Ovary (tissue), 9 donors: ENCODE data around the gene HLA-DPB1. TPM values are rescaled to one million over a fixed set of nuclear protein-coding genes. Genes with fewer than 3 reads are reported as not detected.
A peak's percentile ranks its signal among the peaks of the same experiment; 100 is the strongest.

Source experiments
- DNase-seq, 5 donors: peaks; one replicate each; pipeline ENCODE4 v3.0.0-alpha.2; 2019 to 2020
- H3K27ac ChIP-seq, 2 donors: fragments of 200-600 bp; one replicate each; pipeline versions ENCODE4 v1.5.1 to v1.8.0; 2019 to 2022
- H3K27me3 ChIP-seq: fragments of 200-600 bp; one replicate; pipeline ENCODE4 v1.8.0; 2022
- H3K36me3 ChIP-seq: fragments of 200-600 bp; sonication (generic); one replicate; pipeline ENCODE4 v1.5.1; 2019
- H3K4me1 ChIP-seq: one replicate; pipeline ENCODE4 v1.8.1; 2013; ENCODE audit warnings: mild to moderate bottlenecking, moderate library complexity; ENCODE audit not compliant: insufficient read depth
- H3K4me3 ChIP-seq: fragments of 200-600 bp; sonication (generic); one replicate; pipeline ENCODE4 v1.5.1; 2017
- H3K9me3 ChIP-seq, 2 donors: fragments of 200-600 bp in 1 of 2; sonication (generic) in 1 of 2; one replicate each; pipeline versions ENCODE4 v1.5.1 to v1.8.1; 2013 to 2019; ENCODE audit warnings: mild to moderate bottlenecking in 1 of 2, moderate library complexity in 1 of 2
- CTCF ChIP-seq, 3 donors: fragments of 450-650 bp in 2 of 3; fragments of 200-600 bp in 1 of 3; IDR thresholded peaks; one replicate each; pipeline versions ENCODE4 v1.5.1 to v1.8.0; 2016 to 2022; ENCODE audit warnings: antibody characterized with exemption in 3 of 3, mild to moderate bottlenecking in 1 of 3
- EP300 ChIP-seq: sonication (generic); formaldehyde crosslinking; IDR thresholded peaks from one replicate; pipeline ENCODE4 v1.6.1; 2017; ENCODE audit warnings: antibody characterized with exemption
- POLR2A ChIP-seq: fragments of 450-650 bp; IDR thresholded peaks from one replicate; pipeline ENCODE4 v1.6.1; 2017; ENCODE audit warnings: antibody characterized with exemption, mild to moderate bottlenecking, moderate library complexity
- WGBS, 3 donors: extraction: QIAGEN DNeasy Blood & Tissue Kit in 1 of 3; methylation state at CpG; one replicate each; pipeline versions ENCODE4 v1.1.5 to v1.1.7; 2013 to 2017; 5-methylcytosine and 5-hydroxymethylcytosine counted together
- intact Hi-C, 4 donors: fragments of 100-400 bp; cut with DNase I; formaldehyde crosslinking; loops; one replicate each; pipeline versions ENCODE4 v1.11.0 to v1.15.1; 2022 to 2023
- polyA plus RNA-seq, 2 donors: library from polyadenylated mRNA; stranded (reverse); fragments of 200-250 nt in 1 of 2; fragments of 350-450 nt in 1 of 2; fragmentation: Illumina TruSeq in 1 of 2; extraction: RNeasy Lipid Tissue Mini Kit (QIAGEN cat#74804) in 1 of 2; gene quantifications; one replicate each; pipeline ENCODE4 v1.2.3, GENCODE V29; 2013 to 2014
- total RNA-seq, 7 donors: library from RNA; depleted of rRNA in 2 of 7; stranded (reverse); fragments of >200 nt in 2 of 7; fragmentation: NEBNext Ultra II Directional in 3 of 7; extraction: Animal tissue kit (Norgen Biotek cat#: 25700) in 3 of 7; gene quantifications; one replicate each; pipeline versions ENCODE4 v1.1.0 to v1.2.4, GENCODE V29; 2016 to 2023
- donor health status: DM: no; HTN: no; CAD: no; lungs with moderate emphysema.
- donor health status: DM: no; HTN: no; CAD: no.
- donor health status: Bipolar disorder and iron deficiency.
- donor health status: DM: yes; HTN: yes; CAD: no.
- donor health status: DM: no; HTN: no; CAD: no.
- donor health status: DM: yes; HTN: yes; CAD: no.

Gene HLA-DPB1
- total and polyA plus RNA-seq, 9 donors, result 19.4 to 120 (median 44.7) TPM

DNA sequence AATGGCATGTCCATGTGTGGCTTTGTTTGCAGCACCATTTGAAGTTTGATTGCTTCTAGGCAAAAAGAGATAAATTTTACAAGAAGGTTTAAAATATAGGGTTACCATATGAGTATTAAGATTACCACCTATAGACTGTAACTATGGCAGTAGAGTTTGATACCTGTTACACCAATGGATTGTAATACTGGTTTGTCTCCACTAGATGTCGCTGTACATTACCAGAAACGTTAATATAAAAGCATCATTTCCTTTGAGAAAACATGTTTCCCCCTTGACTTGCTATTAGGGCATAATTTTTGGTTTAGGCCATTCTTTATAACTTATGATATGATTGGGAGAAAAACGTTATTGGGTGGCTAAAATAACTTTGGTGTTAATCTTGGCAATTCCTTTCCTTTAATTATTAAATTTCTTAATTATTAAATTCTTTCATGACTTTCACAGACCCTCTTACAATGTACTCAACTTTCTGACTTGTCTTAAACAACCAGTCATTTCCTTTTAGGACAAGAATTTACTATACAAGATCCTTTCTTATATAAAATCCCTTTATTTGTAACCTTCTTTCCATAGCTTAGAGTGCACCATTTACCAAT, 42.8 kb downstream of the HLA-DPB1 start:
- no peaks in the 10 kb centered on the region for H3K36me3 ChIP-seq
- intact Hi-C loops, result no loop called here
- no peaks in the 10 kb centered on the region for H3K27me3 ChIP-seq
- no peak overlapping the region for H3K27ac ChIP-seq
- H3K9me3 ChIP-seq, result no peaks in the 10 kb centered on the region
- DNase-seq, result no peak
- 0 to 2% (median 0%) methylated on average over 3 of the region's 3 CpGs for WGBS, 3 donors
- no peak overlapping the region for H3K4me3 ChIP-seq
- no peaks in the 10 kb centered on the region for H3K4me1 ChIP-seq
- TF ChIP-seq CTCF (IDR thresholded peaks at IDR 0.05), result peak; percentile 61 to 77 (median 71)
- TF ChIP-seq POLR2A, result no peak
- TF ChIP-seq EP300, result no peak

- intact Hi-C loops, result no loop called here
- 49 to 58% (median 58%) methylated on average over 3 of the region's 3 CpGs for WGBS, 3 donors
These were observed 44.2 kb downstream of the HLA-DPB1 start for GRCh38 chr6:33120001-33120400.

GRCh38 chr6:33123181-33123580, 47.4 kb downstream of the HLA-DPB1 start:
- TF ChIP-seq EP300 (no peak), CTCF (IDR thresholded peaks at IDR 0.05) (no peak), POLR2A (no peak)
- no peaks in the 10 kb centered on the region for H3K27me3 ChIP-seq
- H3K27ac ChIP-seq, result no peak overlapping the region
- no peaks in the 10 kb centered on the region for H3K36me3 ChIP-seq
- H3K9me3 ChIP-seq, result no peaks in the 10 kb centered on the region
- no peaks in the 10 kb centered on the region for H3K4me1 ChIP-seq
- DNase-seq, result no peak
- WGBS, 3 donors, result 74 to 83% (median 80%) methylated on average over 6 of the region's 6 CpGs
- intact Hi-C loops, result no loop called here
- H3K4me3 ChIP-seq, result no peak overlapping the region

More at GRCh38 chr6:33120001-33120400, 44.2 kb downstream of the HLA-DPB1 start:
- DNase-seq, result no peak
- H3K36me3 ChIP-seq, result no peaks in the 10 kb centered on the region
- H3K9me3 ChIP-seq, result no peaks in the 10 kb centered on the region
- no peak overlapping the region for H3K4me3 ChIP-seq
- H3K27ac ChIP-seq, result no peak overlapping the region
- no peak for TF ChIP-seq POLR2A
- TF ChIP-seq EP300, result no peak
- TF ChIP-seq CTCF (IDR thresholded peaks at IDR 0.05), result no peak
- H3K4me1 ChIP-seq, result no peaks in the 10 kb centered on the region
- no peaks in the 10 kb centered on the region for H3K27me3 ChIP-seq

DNA sequence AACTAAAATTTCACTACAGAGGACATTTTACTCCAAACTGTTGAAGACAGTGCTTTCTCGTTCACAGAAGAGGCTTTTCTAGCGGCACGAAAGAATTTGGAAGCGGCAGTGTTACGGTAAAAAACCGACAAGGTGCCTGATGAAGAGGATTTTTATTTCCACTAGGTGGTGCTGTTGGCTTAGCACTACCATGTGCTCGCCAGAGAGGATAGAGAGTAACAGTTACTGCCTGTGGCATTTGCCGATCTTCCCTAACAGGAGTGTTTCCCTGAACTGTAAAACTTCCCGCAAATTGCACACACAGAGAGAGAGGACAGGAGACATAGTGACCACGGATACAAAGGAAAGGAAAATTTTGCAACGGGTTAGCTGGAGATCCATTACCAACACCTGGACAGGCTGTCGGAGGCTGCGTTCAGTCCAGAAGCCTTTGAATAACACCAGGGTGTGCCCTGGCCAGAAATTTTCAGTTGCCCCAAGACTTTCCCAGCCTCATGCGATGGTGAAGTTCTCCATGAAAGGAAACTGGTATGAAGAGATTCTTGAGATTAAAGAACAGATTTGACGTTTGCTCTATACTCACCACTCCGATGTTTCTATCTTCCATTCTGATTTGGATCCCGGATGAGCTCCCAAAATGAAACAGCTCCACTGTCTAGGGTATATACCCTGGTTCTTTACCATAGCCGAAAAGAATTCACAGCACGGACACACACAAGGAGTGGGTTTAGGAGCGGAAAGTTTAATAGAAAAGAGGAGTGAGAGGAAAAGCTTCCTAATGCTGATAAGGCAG, 48.1 kb downstream of the HLA-DPB1 start:
- no peak for TF ChIP-seq EP300
- no peak for TF ChIP-seq POLR2A
- no peak for TF ChIP-seq CTCF (IDR thresholded peaks at IDR 0.05)
- Histone ChIP-seq H3K9me3 (no peaks in the 10 kb centered on the region), H3K4me3 (no peak overlapping the region), H3K4me1 (no peaks in the 10 kb centered on the region), H3K36me3 (no peaks in the 10 kb centered on the region), H3K27ac (no peak overlapping the region), H3K27me3 (no peaks in the 10 kb centered on the region)
- intact Hi-C loops, result no loop called here
- DNase-seq, result no peak
- WGBS, 3 donors, result 70 to 94% (median 81%) methylated on average over 20 of the region's 20 CpGs
